Spinal cord (tissue), 10 donors: Measurements from ENCODE around the gene DCPS. TPM values are rescaled to one million over a fixed set of nuclear protein-coding genes. Genes with fewer than 3 reads are reported as not detected.

Source experiments
- DNase-seq, 6 donors: peaks; one replicate each; pipeline versions ENCODE4 v3.0.0 to v3.0.0-alpha.2; 2013 to 2015; ENCODE audit warnings: low spot score in 6 of 6, low read depth in 4 of 6
- H3K27ac ChIP-seq: one replicate; pipeline ENCODE4 v1.5.1; 2013; ENCODE audit warnings: low read depth, low read length, control low read depth
- H3K27me3 ChIP-seq: one replicate; pipeline ENCODE4 v1.6.1; 2013; ENCODE audit warnings: low read length; ENCODE audit not compliant: control insufficient read depth, insufficient read depth
- H3K36me3 ChIP-seq: one replicate; pipeline ENCODE4 v1.6.1; 2013; ENCODE audit warnings: low read length; ENCODE audit not compliant: control insufficient read depth, insufficient read depth
- H3K4me1 ChIP-seq: one replicate; pipeline ENCODE4 v1.6.1; 2013; ENCODE audit warnings: low read length; ENCODE audit not compliant: control insufficient read depth, insufficient read depth
- H3K4me3 ChIP-seq: one replicate; pipeline ENCODE4 v1.5.1; 2013; ENCODE audit warnings: low read depth, low read length, control low read depth
- H3K9me3 ChIP-seq: one replicate; pipeline ENCODE4 v1.6.1; 2013; ENCODE audit warnings: low read length; ENCODE audit not compliant: control insufficient read depth, insufficient read depth
- WGBS: methylation state at CpG from one replicate; pipeline ENCODE4 v1.1.5; 2013; ENCODE audit warnings: missing lambda C conversion rate; ENCODE audit not compliant: insufficient coverage; 5-methylcytosine and 5-hydroxymethylcytosine counted together
- polyA plus RNA-seq, 2 donors: library from polyadenylated mRNA; unstranded; fragments of 120-200 nt; gene quantifications; one replicate each; pipeline ENCODE4 v1.2.1, GENCODE V29; 2013; ENCODE audit not compliant: insufficient read length in 2 of 2
- total RNA-seq, 2 donors: library from RNA; depleted of rRNA in 1 of 2; stranded (reverse); fragments of 120-200 nt in 1 of 2; fragments of >200 nt in 1 of 2; gene quantifications; one replicate each; pipeline versions ENCODE4 v1.2.3 to v1.2.4, GENCODE V29; 2013 to 2014
- donor health status: healthy.

Gene DCPS
- total and polyA plus RNA-seq, 4 donors: 5.1 to 17.6 (median 12.7) TPM

- peaks cover 22% of the 10 kb centered on the region for H3K4me1 ChIP-seq
- no peaks in the 10 kb centered on the region for H3K9me3 ChIP-seq
- 60% methylated on average over 10 of the region's 14 CpGs for WGBS
- peak in 4 of 6 donors; percentile 6 to 84 (median 40) for DNase-seq
- peaks cover 4% of the 10 kb centered on the region for H3K36me3 ChIP-seq
- H3K27ac ChIP-seq: peak overlapping the region; percentile 64
- H3K4me3 ChIP-seq: peak overlapping the region; percentile 3
- H3K27me3 ChIP-seq: no peaks in the 10 kb centered on the region
These were observed 14.1 kb downstream of the DCPS start for GRCh38 chr11:126317756-126318573.

GRCh38 chr11:126318574-126319373 is 14.9 kb downstream of the DCPS start:
- Histone ChIP-seq H3K27ac (peak overlapping the region; percentile 64), H3K4me3 (no peak overlapping the region)
- peak in 4 of 6 donors; percentile 50 to 82 (median 60) for DNase-seq

DNA sequence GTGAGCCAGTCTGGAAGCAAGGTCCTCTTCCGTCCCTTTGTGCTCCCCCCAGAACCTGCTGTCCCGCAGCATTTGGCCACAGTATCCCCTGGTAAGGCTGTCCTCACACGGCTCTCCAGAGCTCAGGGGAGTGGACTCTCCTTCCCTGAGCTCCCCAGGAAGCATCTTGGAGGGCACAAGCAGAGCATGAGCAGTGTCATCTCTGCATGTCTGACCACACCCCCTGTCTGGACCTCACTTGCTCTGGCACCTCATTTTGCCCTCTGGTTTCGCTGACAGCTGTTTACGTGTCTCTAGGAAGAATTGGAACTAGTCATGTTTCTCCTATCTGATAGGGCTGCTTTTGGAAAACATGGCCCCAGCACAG is 15.5 kb downstream of the DCPS start:
- WGBS: 81% methylated on average over 5 of the region's 5 CpGs
- Histone ChIP-seq H3K4me3 (no peak overlapping the region), H3K27me3 (no peaks in the 10 kb centered on the region), H3K9me3 (no peaks in the 10 kb centered on the region), H3K36me3 (peaks cover 3% of the 10 kb centered on the region), H3K27ac (peak overlapping the region; percentile 64), H3K4me1 (peaks cover 22% of the 10 kb centered on the region)
- no peak for DNase-seq

More at GRCh38 chr11:126318574-126319373, 14.9 kb downstream of the DCPS start:
- no peaks in the 10 kb centered on the region for H3K27me3 ChIP-seq
- H3K4me1 ChIP-seq: peaks cover 22% of the 10 kb centered on the region
- H3K9me3 ChIP-seq: no peaks in the 10 kb centered on the region
- peaks cover 3% of the 10 kb centered on the region for H3K36me3 ChIP-seq
- WGBS: 37% methylated on average over 6 of the region's 9 CpGs

- Histone ChIP-seq H3K4me1 (peaks cover 21% of the 10 kb centered on the region), H3K4me3 (no peak overlapping the region), H3K36me3 (peaks cover 6% of the 10 kb centered on the region), H3K27me3 (no peaks in the 10 kb centered on the region), H3K9me3 (no peaks in the 10 kb centered on the region), H3K27ac (no peak overlapping the region)
- DNase-seq: no peak
- no CpG with 5 or more reads among the region's 3 CpGs for WGBS
These were observed 19.1 kb downstream of the DCPS start for GRCh38 chr11:126322996-126323395.

GRCh38 chr11:126327281-126328000 is 23.6 kb downstream of the DCPS start:
- H3K4me1 ChIP-seq: peaks cover 13% of the 10 kb centered on the region
- no peak overlapping the region for H3K4me3 ChIP-seq
- H3K9me3 ChIP-seq: no peaks in the 10 kb centered on the region
- DNase-seq: no peak
- H3K27me3 ChIP-seq: no peaks in the 10 kb centered on the region
- H3K27ac ChIP-seq: no peak overlapping the region
- 95% methylated on average over 15 of the region's 17 CpGs for WGBS
- H3K36me3 ChIP-seq: peaks cover 24% of the 10 kb centered on the region

GRCh38 chr11:126328001-126328390 is 24.1 kb downstream of the DCPS start:
- H3K36me3 ChIP-seq: peaks cover 26% of the 10 kb centered on the region
- no peak overlapping the region for H3K27ac ChIP-seq
- H3K4me3 ChIP-seq: no peak overlapping the region
- DNase-seq: no peak
- H3K4me1 ChIP-seq: peaks cover 13% of the 10 kb centered on the region
- H3K27me3 ChIP-seq: no peaks in the 10 kb centered on the region
- WGBS: 86% methylated on average over 20 of the region's 20 CpGs
- H3K9me3 ChIP-seq: no peaks in the 10 kb centered on the region

GRCh38 chr11:126328444-126328843 is 24.6 kb downstream of the DCPS start:
- Histone ChIP-seq H3K9me3 (no peaks in the 10 kb centered on the region), H3K4me1 (peaks cover 13% of the 10 kb centered on the region), H3K4me3 (no peak overlapping the region), H3K27me3 (no peaks in the 10 kb centered on the region), H3K27ac (peak overlapping the region; percentile 53), H3K36me3 (peaks cover 29% of the 10 kb centered on the region)
- DNase-seq: no peak
- WGBS: 91% methylated on average over 8 of the region's 12 CpGs

DNA sequence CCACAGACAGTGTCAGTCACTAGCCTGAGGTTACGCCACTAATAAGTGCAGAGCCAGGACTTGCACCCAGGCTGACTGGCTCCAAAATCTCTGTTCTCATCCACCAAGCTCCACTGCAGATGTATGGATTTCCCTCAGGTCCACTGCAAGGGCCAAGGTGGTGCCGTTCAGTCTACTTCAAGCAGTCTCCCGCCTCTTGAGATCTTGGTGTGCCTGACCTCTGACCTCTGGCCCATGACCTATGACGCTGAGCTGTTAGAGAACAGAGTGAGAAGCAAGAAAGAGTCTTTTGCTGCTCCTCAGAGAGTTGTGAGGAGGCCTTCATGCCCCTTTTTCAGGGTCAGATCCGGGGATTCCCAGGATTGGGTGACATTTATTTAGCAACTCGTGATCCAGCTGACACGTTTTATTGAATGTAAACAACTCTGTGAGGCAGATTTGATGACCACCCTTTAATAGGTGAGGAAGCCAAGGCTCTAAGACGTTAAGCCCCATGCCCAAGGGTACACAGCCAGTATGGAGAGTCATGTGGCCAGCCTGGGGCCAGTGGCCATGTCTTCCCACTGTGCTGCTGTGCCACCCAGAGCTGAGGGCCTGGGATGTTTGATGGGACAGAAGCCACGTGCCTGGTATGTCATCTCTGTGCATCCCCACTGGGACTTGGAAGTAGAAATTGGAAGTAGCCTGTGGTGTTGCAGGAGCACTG is 25.2 kb downstream of the DCPS start:
- peaks cover 13% of the 10 kb centered on the region for H3K4me1 ChIP-seq
- WGBS: 74% methylated on average over 9 of the region's 9 CpGs
- no peak for DNase-seq
- peak overlapping the region; percentile 53 for H3K27ac ChIP-seq
- peaks cover 31% of the 10 kb centered on the region for H3K36me3 ChIP-seq
- H3K27me3 ChIP-seq: no peaks in the 10 kb centered on the region
- H3K4me3 ChIP-seq: no peak overlapping the region
- H3K9me3 ChIP-seq: no peaks in the 10 kb centered on the region

- H3K27ac ChIP-seq: no peak overlapping the region
- H3K27me3 ChIP-seq: no peaks in the 10 kb centered on the region
- H3K4me3 ChIP-seq: no peak overlapping the region
- H3K36me3 ChIP-seq: peaks cover 31% of the 10 kb centered on the region
- no peak for DNase-seq
- peaks cover 13% of the 10 kb centered on the region for H3K4me1 ChIP-seq
- no peaks in the 10 kb centered on the region for H3K9me3 ChIP-seq
- WGBS: 97% methylated on average over 6 of the region's 11 CpGs
These were observed 25.9 kb downstream of the DCPS start for GRCh38 chr11:126329644-126330211.
